Natural killer cell treated with Interleukin-12 subunit alpha and Interleukin-12 subunit beta and Interleukin-15 and Interleukin-18, amount 100 ng/mL, for 72 hours (primary cell): ENCODE results near the gene ALPP. TPM values are rescaled to one million over a fixed set of nuclear protein-coding genes. Genes with fewer than 3 reads are reported as not detected.
"Not testable (repeated sequence)": the region's sequence is repeated elsewhere in the genome, so short reads cannot be mapped to it uniquely, and the experiment has no call there.

Experiments used
- ATAC-seq, 2 donors: fragments of 150-1000 bp; cut with Tn5 transposase in 1 of 2; sonication (Bioruptor Pico), chemical (Tn5 transposase) in 1 of 2; 2 replicates each; pipeline ENCODE4 v1.10.0; 2021
- DNase-seq: peaks from one replicate; pipeline ENCODE4 v3.0.0; 2022; ENCODE audit warnings: low spot score
- H3K27ac Mint-ChIP-seq, 2 donors: 1 replicate in 1 of 2; 2 replicates in 1 of 2; pipeline ENCODE4 v1.8.0; 2022; ENCODE audit warnings: mixed read lengths in 2 of 2, mild to moderate bottlenecking in 1 of 2, moderate library complexity in 1 of 2
- H3K27me3 Mint-ChIP-seq, 2 donors: 1 replicate in 1 of 2; 2 replicates in 1 of 2; pipeline ENCODE4 v1.8.0; 2022; ENCODE audit warnings: mixed read lengths in 2 of 2
- H3K36me3 Mint-ChIP-seq: one replicate; pipeline ENCODE4 v1.8.0; 2022; ENCODE audit warnings: mixed read lengths
- H3K4me1 Mint-ChIP-seq, 2 donors: 1 replicate in 1 of 2; 2 replicates in 1 of 2; pipeline ENCODE4 v1.8.0; 2022; ENCODE audit warnings: low read depth in 2 of 2, mixed read lengths in 2 of 2, mild to moderate bottlenecking in 1 of 2
- H3K4me3 Mint-ChIP-seq: one replicate; pipeline ENCODE4 v1.8.0; 2022; ENCODE audit warnings: mixed read lengths
- H3K9me3 Mint-ChIP-seq: 2 replicates; pipeline ENCODE4 v1.8.0; 2022; ENCODE audit warnings: mixed read lengths
- total RNA-seq, 2 donors: library from RNA; stranded (reverse); gene quantifications; one replicate each; pipeline ENCODE4 v1.2.3, GENCODE V29; 2022

The ALPP gene
- total RNA-seq, 2 donors from 2014 or later = not detected

DNA sequence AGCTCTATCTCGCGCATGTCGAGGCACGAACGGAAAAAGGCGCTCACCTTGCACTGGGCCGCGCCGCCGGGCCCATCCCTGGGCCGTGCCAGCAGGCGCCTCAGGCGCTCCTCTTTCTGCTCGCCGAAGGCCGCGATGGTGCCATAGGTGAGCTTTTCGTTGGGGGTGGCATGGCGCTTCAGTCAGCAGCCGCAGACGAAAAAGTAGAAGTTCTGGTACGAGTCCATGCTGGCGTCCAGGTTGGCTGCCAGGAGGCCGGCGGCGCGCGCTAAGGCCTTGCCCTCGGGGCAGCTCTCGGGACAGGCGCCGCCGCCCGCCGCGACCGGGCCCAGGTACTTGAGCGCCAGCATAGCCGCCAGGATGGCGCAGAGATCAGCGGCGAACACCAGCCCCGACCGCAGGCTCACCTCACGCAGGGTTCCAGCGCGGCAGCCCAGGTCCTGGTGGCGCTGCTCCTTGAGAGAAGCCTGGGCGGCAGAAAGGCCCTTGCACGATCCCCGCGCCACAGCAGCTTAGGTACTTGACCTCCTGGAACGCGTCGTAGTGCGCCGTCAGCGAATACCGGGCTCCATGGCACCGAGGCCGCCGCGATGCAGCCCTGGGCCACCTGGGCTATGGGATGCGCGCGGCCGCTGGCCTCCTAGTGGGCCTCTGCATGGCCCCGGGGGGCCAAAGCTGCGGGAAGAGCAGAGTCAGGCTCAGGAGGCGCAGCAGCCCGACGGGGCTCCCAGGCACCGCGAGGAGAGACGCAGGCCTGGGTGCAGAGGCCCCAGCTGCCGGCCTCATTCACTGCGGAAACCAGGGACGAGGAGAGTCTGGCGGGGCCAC, 40.9 kb downstream of the ALPP start:
- H3K36me3 Mint-ChIP-seq = no peaks in the 10 kb centered on the region
- ATAC-seq (peak in 1 of 2 donors; percentile 24), DNase-seq (no peak)
- peaks cover 0 to 3% of the 10 kb centered on the region in 2 donors for H3K4me1 Mint-ChIP-seq
- H3K27me3 Mint-ChIP-seq = peaks cover 22 to 25% of the 10 kb centered on the region in 2 donors
- no peaks in the 10 kb centered on the region for H3K9me3 Mint-ChIP-seq
- H3K27ac Mint-ChIP-seq = no peak overlapping the region
- no peak overlapping the region for H3K4me3 Mint-ChIP-seq

DNA sequence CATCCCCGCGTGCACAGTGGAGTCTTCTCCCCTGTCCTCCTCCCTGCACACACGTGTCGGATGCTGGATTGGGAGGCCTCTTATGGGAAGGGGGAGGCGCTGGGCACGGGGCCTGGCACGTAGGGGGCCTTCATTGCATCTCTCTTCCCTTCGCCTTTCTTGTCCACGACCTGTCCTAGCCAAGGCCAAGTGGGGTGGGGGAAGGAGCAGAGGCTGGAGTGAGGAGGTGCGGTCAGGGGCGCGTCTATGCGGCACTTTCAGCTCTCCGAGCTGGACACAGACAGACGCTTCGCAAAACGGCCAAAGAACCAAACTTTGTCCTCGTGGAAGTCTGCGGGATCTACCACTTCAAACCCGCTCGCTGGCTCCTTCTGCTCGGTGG, 41.5 kb downstream of the ALPP start:
- H3K4me3 Mint-ChIP-seq = no peak overlapping the region
- no peaks in the 10 kb centered on the region for H3K9me3 Mint-ChIP-seq
- ATAC-seq (no peak), DNase-seq (no peak)
- H3K27me3 Mint-ChIP-seq = peaks cover 22 to 25% of the 10 kb centered on the region in 2 donors
- peaks cover 0 to 3% of the 10 kb centered on the region in 2 donors for H3K4me1 Mint-ChIP-seq
- H3K27ac Mint-ChIP-seq = no peak overlapping the region
- no peaks in the 10 kb centered on the region for H3K36me3 Mint-ChIP-seq

DNA sequence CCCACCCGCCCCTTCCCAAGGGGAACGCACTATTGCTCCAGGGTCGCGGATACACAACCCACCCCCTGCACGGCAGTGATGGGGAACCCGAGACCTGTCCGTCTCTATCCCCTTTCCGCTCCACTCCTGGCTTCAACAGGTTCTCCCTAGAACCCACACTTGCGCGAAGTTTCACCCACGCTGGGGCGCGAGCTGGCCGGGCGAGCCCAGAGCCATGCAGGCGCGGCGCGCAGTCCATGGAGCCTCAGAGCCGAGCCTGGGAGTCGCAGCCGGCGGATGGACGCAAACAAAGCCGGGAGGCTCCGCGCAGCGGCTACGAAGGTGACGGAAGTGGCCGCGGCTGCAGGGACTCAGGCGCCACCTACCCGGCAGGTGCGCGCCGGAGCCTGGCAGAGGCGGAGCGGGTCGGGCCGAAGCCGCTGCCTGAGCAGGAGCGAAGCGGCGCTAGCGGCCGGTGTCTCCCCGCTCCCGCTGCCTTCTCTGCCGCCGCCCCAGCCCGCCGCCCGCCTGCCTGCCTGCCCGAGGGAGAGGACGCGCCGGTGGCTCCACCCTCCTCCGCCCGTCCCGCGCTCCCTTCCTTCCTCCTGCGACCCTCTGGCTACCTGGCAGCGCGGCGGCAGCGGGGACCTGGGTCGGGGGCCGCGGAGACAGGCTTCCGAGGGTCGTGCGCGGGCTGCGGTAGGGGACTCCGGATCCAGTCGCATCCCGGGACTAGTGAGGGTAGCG, 42.1 kb downstream of the ALPP start:
- H3K4me3 Mint-ChIP-seq = no peak overlapping the region
- peaks cover 22 to 31% of the 10 kb centered on the region in 2 donors for H3K27me3 Mint-ChIP-seq
- no peaks in the 10 kb centered on the region for H3K9me3 Mint-ChIP-seq
- DNase-seq = no peak
- no peak for ATAC-seq
- H3K4me1 Mint-ChIP-seq = peaks cover 0 to 3% of the 10 kb centered on the region in 2 donors
- H3K36me3 Mint-ChIP-seq = no peaks in the 10 kb centered on the region
- no peak overlapping the region for H3K27ac Mint-ChIP-seq

DNA sequence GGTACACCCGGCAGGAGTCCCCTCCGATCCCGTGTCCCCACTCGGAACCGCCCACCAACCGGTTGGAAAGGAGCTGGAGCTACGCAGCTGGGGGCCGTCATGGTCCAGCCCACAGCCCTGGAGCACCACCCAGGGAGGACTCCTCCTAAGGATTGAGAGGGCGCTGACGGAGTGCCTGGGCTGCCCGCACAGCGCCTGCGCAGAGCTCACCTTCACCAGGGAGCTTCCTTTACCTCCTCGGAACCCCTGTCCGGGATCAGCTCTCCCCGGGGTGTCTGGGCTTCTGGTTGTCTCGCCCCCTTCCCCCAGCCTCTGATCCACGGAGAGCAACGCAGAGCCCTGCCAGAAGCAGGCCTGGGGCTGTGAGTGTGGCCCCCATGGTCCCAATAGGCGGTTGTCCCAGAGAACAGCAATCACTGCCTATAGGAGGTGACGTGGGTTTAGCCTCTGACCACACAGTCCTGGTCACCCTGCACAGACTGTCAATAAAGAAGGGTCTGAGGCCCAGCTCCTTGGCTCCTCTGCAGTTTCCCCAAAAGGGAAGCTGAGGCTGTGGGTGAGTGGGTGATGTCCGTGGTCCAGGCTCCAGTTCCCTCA, 42.7 kb downstream of the ALPP start:
- no peak for DNase-seq
- H3K4me1 Mint-ChIP-seq = peaks cover 0 to 3% of the 10 kb centered on the region in 2 donors
- no peak overlapping the region for H3K4me3 Mint-ChIP-seq
- H3K9me3 Mint-ChIP-seq = no peaks in the 10 kb centered on the region
- H3K27me3 Mint-ChIP-seq = peaks cover 22 to 31% of the 10 kb centered on the region in 2 donors
- no peaks in the 10 kb centered on the region for H3K36me3 Mint-ChIP-seq
- no peak overlapping the region for H3K27ac Mint-ChIP-seq
- ATAC-seq = no peak

DNA sequence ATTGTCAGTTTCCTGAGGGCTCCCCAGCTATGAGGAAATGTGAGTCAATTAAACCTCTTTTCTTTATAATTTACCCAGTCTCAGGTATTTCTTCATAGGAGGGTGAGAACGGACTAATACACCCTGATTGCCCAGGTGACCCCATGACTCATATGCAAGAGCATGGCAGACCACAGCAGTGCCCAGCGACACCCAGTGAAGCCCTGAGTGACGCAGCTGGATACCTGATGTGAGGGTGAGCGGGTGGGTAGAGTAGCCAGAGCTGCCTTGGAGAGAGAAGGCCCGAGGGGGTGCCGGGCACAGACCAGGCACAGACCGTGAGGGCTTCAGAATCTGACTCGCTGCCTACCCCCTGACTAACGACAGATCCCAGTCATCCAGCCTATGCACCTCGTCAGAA, 43.5 kb downstream of the ALPP start:
- Mint-ChIP-seq H3K4me3 (no peak overlapping the region), H3K36me3 (no peaks in the 10 kb centered on the region), H3K4me1 (peaks cover 0 to 3% of the 10 kb centered on the region in 2 donors), H3K27me3 (peaks cover 20 to 31% of the 10 kb centered on the region in 2 donors), H3K27ac (no peak overlapping the region), H3K9me3 (no peaks in the 10 kb centered on the region)
- no peak for ATAC-seq
- no peak for DNase-seq

DNA sequence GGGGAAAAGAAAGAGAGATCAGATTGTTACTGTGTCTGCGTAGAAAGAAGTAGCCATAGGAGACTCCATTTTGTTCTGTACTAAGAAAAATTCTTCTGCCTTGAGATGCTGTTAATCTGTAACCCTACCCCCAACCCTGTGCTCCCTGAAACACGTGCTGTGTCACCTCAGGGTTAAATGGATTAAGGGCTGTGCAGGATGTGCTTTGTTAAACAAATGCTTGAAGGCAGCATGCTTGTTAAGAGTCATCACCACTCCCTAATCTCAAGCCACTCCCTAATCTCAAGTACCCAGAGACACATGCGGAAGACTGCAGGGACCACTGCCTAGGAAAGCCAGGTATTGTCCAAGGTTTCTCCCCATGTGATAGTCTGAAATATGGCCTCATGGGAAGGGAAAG, 44.4 kb downstream of the ALPP start:
- not testable (repeated sequence) for H3K4me3 Mint-ChIP-seq, ATAC-seq, H3K4me1 Mint-ChIP-seq, DNase-seq, H3K36me3 Mint-ChIP-seq, H3K27ac Mint-ChIP-seq, H3K9me3 Mint-ChIP-seq
- H3K27me3 Mint-ChIP-seq = peaks cover 19 to 30% of the 10 kb centered on the region in 2 donors

DNA sequence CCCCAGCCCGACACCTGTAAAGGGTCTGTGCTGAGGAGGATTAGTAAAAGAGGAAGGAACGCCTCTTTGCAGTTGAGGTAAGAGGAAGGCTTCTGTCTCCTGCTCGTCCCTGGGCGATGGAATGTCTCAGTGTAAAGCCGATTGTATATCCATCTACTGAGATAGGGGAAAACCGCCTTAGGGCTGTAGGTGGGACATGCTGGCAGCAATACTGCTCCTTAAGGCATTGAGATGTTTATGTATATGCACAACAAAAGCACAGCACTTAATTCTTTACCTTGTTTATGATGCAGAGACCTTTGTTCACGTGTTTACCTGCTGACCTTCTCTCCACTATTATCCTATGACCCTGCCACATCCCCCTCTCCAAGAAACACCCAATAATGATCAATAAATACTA, 44.9 kb downstream of the ALPP start:
- not testable (repeated sequence) for DNase-seq, H3K4me1 Mint-ChIP-seq, H3K36me3 Mint-ChIP-seq, H3K9me3 Mint-ChIP-seq, H3K27ac Mint-ChIP-seq, ATAC-seq, H3K4me3 Mint-ChIP-seq
- H3K27me3 Mint-ChIP-seq = peaks cover 15 to 26% of the 10 kb centered on the region in 2 donors

DNA sequence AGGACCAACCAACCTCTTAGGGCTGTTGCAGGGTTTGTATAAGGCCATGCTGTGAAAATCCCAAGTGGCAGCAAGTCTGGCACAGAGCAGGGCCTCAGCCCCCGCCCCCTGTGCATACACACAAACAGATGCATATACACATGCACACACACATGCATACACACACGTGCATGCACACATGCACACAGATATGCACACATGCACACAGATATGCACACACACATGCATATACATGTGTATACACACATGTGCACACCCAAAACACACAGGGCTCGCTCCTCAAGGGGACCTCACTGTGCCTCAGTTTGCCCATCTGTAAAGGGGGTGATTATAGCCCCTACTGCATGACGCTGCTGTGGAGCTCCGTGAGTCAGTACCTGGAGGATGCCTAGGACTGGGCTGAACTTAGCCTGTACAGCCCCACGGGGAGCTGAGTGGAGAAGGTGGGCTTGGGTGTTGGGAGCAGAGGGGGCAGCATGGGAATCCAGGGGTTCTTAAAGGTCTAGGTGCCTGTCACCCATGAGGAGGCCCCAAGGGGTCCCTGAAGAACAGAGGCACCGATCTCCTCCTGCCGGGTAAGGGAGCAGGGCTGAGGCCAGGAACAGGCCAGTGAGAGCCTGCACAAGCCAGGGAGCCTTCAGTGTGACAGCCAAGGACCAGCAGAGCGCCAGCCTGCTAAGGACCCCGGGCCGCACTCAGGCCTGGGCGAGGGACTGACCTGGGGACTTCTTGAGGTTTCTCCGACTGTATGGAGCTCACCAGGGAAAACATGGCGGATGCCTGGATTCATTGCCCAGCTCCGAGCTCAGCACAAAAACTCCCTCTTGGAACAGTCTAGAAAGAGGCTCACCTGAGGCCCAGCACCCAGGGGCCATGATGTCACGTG, 53.4 kb downstream of the ALPP start:
- Mint-ChIP-seq H3K27ac (no peak overlapping the region), H3K27me3 (no peaks in the 10 kb centered on the region), H3K4me3 (no peak overlapping the region), H3K4me1 (no peaks in the 10 kb centered on the region), H3K36me3 (no peaks in the 10 kb centered on the region), H3K9me3 (no peaks in the 10 kb centered on the region)
- DNase-seq = no peak
- peak in 1 of 2 donors; percentile 20 for ATAC-seq

Other genes with a start within 250 kb of the ALPP start
- not detected for gene ALPG, start 28.1 kb downstream of the ALPP start, total RNA-seq
- gene ALPI, start 77.4 kb downstream of the ALPP start, total RNA-seq = not detected
- gene ECEL1, start 109.1 kb downstream of the ALPP start, total RNA-seq = not detected
- not detected for gene PRSS56, start 141.6 kb downstream of the ALPP start, total RNA-seq
- gene CHRND, start 147.4 kb downstream of the ALPP start, total RNA-seq = not detected
- gene CHRNG, start 160.9 kb downstream of the ALPP start, total RNA-seq = not detected
- gene TIGD1, start 171.8 kb downstream of the ALPP start, total RNA-seq = 1 to 10 TPM; 3.2 to 9.4 TPM
- 10 to 100 TPM; 65.6 to 79.2 TPM for gene EIF4E2, start 171.9 kb downstream of the ALPP start, total RNA-seq